ENCODE data around the gene MCTP1.

MCTP1 gene

GRCh38 chr5:94807985-94808384, 476.9 kb downstream of the MCTP1 start:
- no peaks in the 10 kb centered on the region for H3K36me3 ChIP-seq (ENCODE audit: control insufficient read depth, insufficient read depth, low read length)
- H3K27ac ChIP-seq: no peak overlapping the region
- H3K4me1 ChIP-seq: no peaks in the 10 kb centered on the region
- no peak overlapping the region for H2AFZ ChIP-seq
- H3K9me3 ChIP-seq (ENCODE audit: control insufficient read depth, low read length): no peaks in the 10 kb centered on the region
- no peaks in the 10 kb centered on the region for H3K27me3 ChIP-seq (ENCODE audit: control insufficient read depth, insufficient read depth, low read length)
- no peak overlapping the region for H3K4me3 ChIP-seq (ENCODE audit: low read depth, low read length)
- TF ChIP-seq CTCF (IDR thresholded peaks at IDR 0.05): no peak
- H3K9ac ChIP-seq: no peak overlapping the region
- H3K4me2 ChIP-seq (ENCODE audit: low read length): no peak overlapping the region
- no peaks in the 10 kb centered on the region for H3K79me2 ChIP-seq

- no peaks in the 10 kb centered on the region for H3K36me3 ChIP-seq (ENCODE audit: control insufficient read depth, insufficient read depth, low read length)
- no peak overlapping the region for H2AFZ ChIP-seq
- H3K4me3 ChIP-seq (ENCODE audit: low read depth, low read length): no peak overlapping the region
- H3K4me1 ChIP-seq: no peaks in the 10 kb centered on the region
- no peaks in the 10 kb centered on the region for H3K27me3 ChIP-seq (ENCODE audit: control insufficient read depth, insufficient read depth, low read length)
- no peaks in the 10 kb centered on the region for H3K79me2 ChIP-seq
- no peak overlapping the region for H3K9ac ChIP-seq
- no peaks in the 10 kb centered on the region for H3K9me3 ChIP-seq (ENCODE audit: control insufficient read depth, low read length)
- H3K4me2 ChIP-seq (ENCODE audit: low read length): no peak overlapping the region
- no peak for TF ChIP-seq CTCF (IDR thresholded peaks at IDR 0.05)
- no peak overlapping the region for H3K27ac ChIP-seq
Observed at GRCh38 chr5:94802450-94802849, 482.4 kb downstream of the MCTP1 start.

- Histone ChIP-seq H3K79me2 (no peaks in the 10 kb centered on the region), H2AFZ (no peak overlapping the region), H3K9ac (no peak overlapping the region), H3K4me1 (no peaks in the 10 kb centered on the region), H3K36me3 (ENCODE audit: control insufficient read depth, insufficient read depth, low read length) (no peaks in the 10 kb centered on the region), H3K4me3 (ENCODE audit: low read depth, low read length) (no peak overlapping the region), H3K27me3 (ENCODE audit: control insufficient read depth, insufficient read depth, low read length) (no peaks in the 10 kb centered on the region), H3K27ac (no peak overlapping the region), H3K9me3 (ENCODE audit: control insufficient read depth, low read length) (no peaks in the 10 kb centered on the region), H3K4me2 (ENCODE audit: low read length) (no peak overlapping the region)
- TF ChIP-seq CTCF (IDR thresholded peaks at IDR 0.05): no peak
Observed at GRCh38 chr5:94796586-94796985, 488.3 kb downstream of the MCTP1 start.

GRCh38 chr5:94793816-94794198, 491.1 kb downstream of the MCTP1 start:
- H3K9ac ChIP-seq: no peak overlapping the region
- no peak overlapping the region for H3K27ac ChIP-seq
- H3K36me3 ChIP-seq (ENCODE audit: control insufficient read depth, insufficient read depth, low read length): no peaks in the 10 kb centered on the region
- H3K27me3 ChIP-seq (ENCODE audit: control insufficient read depth, insufficient read depth, low read length): no peaks in the 10 kb centered on the region
- no peaks in the 10 kb centered on the region for H3K4me1 ChIP-seq
- H3K9me3 ChIP-seq (ENCODE audit: control insufficient read depth, low read length): no peaks in the 10 kb centered on the region
- H2AFZ ChIP-seq: no peak overlapping the region
- no peak overlapping the region for H3K4me2 ChIP-seq (ENCODE audit: low read length)
- no peak overlapping the region for H3K4me3 ChIP-seq (ENCODE audit: low read depth, low read length)
- no peaks in the 10 kb centered on the region for H3K79me2 ChIP-seq
- TF ChIP-seq CTCF (IDR thresholded peaks at IDR 0.05): no peak

GRCh38 chr5:94793113-94793815, 491.6 kb downstream of the MCTP1 start:
- H2AFZ ChIP-seq: no peak overlapping the region
- no peaks in the 10 kb centered on the region for H3K27me3 ChIP-seq (ENCODE audit: control insufficient read depth, insufficient read depth, low read length)
- H3K9ac ChIP-seq: no peak overlapping the region
- no peaks in the 10 kb centered on the region for H3K79me2 ChIP-seq
- no peak for TF ChIP-seq CTCF (IDR thresholded peaks at IDR 0.05)
- H3K4me1 ChIP-seq: no peaks in the 10 kb centered on the region
- H3K4me3 ChIP-seq (ENCODE audit: low read depth, low read length): no peak overlapping the region
- H3K36me3 ChIP-seq (ENCODE audit: control insufficient read depth, insufficient read depth, low read length): no peaks in the 10 kb centered on the region
- no peak overlapping the region for H3K4me2 ChIP-seq (ENCODE audit: low read length)
- H3K27ac ChIP-seq: no peak overlapping the region
- H3K9me3 ChIP-seq (ENCODE audit: control insufficient read depth, low read length): no peaks in the 10 kb centered on the region

All from parathyroid adenoma (tissue), 2 donors.